Ishikawa (cell line): Measurements from ENCODE around the gene CD22.

Experiments used
- CEBPB ChIP-seq: IDR thresholded peaks from 2 replicates; pipeline ENCODE4 v1.6.1; 2012
- CREB1 ChIP-seq: IDR thresholded peaks from 2 replicates; pipeline ENCODE4 v1.6.1; 2012; ENCODE audit warnings: low read depth
- EGR1 ChIP-seq: IDR thresholded peaks from 2 replicates; pipeline ENCODE4 v1.6.1; 2012
- EP300 ChIP-seq: IDR thresholded peaks from 2 replicates; pipeline ENCODE4 v1.6.1; 2012; ENCODE audit warnings: borderline replicate concordance
- FOXM1 ChIP-seq: IDR thresholded peaks from 2 replicates; pipeline ENCODE4 v1.6.1; 2012; ENCODE audit warnings: low read depth, borderline replicate concordance
- MAX ChIP-seq: IDR thresholded peaks from 2 replicates; pipeline ENCODE4 v1.6.1; 2012
- NFIC ChIP-seq: IDR thresholded peaks from 2 replicates; pipeline ENCODE4 v1.6.1; 2012
- RAD21 ChIP-seq: IDR thresholded peaks from 2 replicates; pipeline ENCODE4 v1.6.1; 2012; ENCODE audit warnings: low read depth
- REST ChIP-seq: IDR thresholded peaks from 2 replicates; pipeline ENCODE4 v1.6.1; 2012; ENCODE audit warnings: low read depth, mild to moderate bottlenecking
- TAF1 ChIP-seq: IDR thresholded peaks from 2 replicates; pipeline ENCODE4 v1.6.1; 2012; ENCODE audit warnings: low read depth, mild to moderate bottlenecking
- TCF12 ChIP-seq: IDR thresholded peaks from 2 replicates; pipeline ENCODE4 v1.6.1; 2012; ENCODE audit warnings: low read depth
- TEAD4 ChIP-seq: IDR thresholded peaks from 2 replicates; pipeline ENCODE4 v1.6.1; 2012
- USF1 ChIP-seq: IDR thresholded peaks from 2 replicates; pipeline ENCODE4 v1.6.1; 2012
- YY1 ChIP-seq: IDR thresholded peaks from 2 replicates; pipeline ENCODE4 v1.6.1; 2012; ENCODE audit warnings: low read depth
- ZBTB7A ChIP-seq: IDR thresholded peaks from 2 replicates; pipeline ENCODE4 v1.6.1; 2012; ENCODE audit warnings: low read depth

The CD22 gene

GRCh38 chr19:35290381-35291127 is 38.4 kb upstream of the CD22 start:
- TF ChIP-seq MAX (no peak), CREB1 (no peak), YY1 (no peak), REST (no peak), TEAD4 (no peak), USF1 (no peak), FOXM1 (no peak), ZBTB7A (no peak), EGR1 (no peak)

GRCh38 chr19:35291259-35291658 is 37.7 kb upstream of the CD22 start:
- no peak for TF ChIP-seq REST
- TF ChIP-seq EP300: no peak
- TF ChIP-seq USF1: no peak
- no peak for TF ChIP-seq ZBTB7A
- no peak for TF ChIP-seq FOXM1
- no peak for TF ChIP-seq MAX
- TF ChIP-seq RAD21: no peak
- TF ChIP-seq NFIC: no peak
- no peak for TF ChIP-seq EGR1
- TF ChIP-seq TCF12: no peak
- no peak for TF ChIP-seq CEBPB
- TF ChIP-seq YY1: no peak
- TF ChIP-seq TEAD4: no peak
- no peak for TF ChIP-seq TAF1

GRCh38 chr19:35291916-35292315 is 37.1 kb upstream of the CD22 start, which contains the start of gene MAG:
MAG (plus strand) TSS chr19:35292161; CDS start chr19:35295409, 3,248 bp downstream.
- no peak for TF ChIP-seq REST
- no peak for TF ChIP-seq TEAD4
- TF ChIP-seq EGR1: no peak
- TF ChIP-seq YY1: no peak
- TF ChIP-seq TCF12: no peak
- TF ChIP-seq USF1: no peak

- TF ChIP-seq CEBPB (no peak), TAF1 (no peak), TCF12 (no peak), EGR1 (no peak), USF1 (no peak), ZBTB7A (no peak), NFIC (no peak), RAD21 (no peak), TEAD4 (no peak), REST (no peak), MAX (no peak), EP300 (no peak), CREB1 (no peak), YY1 (no peak), FOXM1 (no peak)
These were observed 36.3 kb upstream of the CD22 start for GRCh38 chr19:35292421-35293362.
